Heart left ventricle (tissue), 16 donors: ENCODE data around the gene TRPM3. TPM values are rescaled to one million over a fixed set of nuclear protein-coding genes. Genes with fewer than 3 reads are reported as not detected.
A peak's percentile ranks its signal among the peaks of the same experiment; 100 is the strongest.
"Not testable (repeated sequence)": the region's sequence is repeated elsewhere in the genome, so short reads cannot be mapped to it uniquely, and the experiment has no call there.

ENCODE experiments used
- ATAC-seq, 4 donors: fragments of 200-7000 bp; cut with Tn5 transposase; one replicate each; pipeline ENCODE4 v1.9.1; 2020 to 2022; ENCODE audit warnings: moderate library complexity in 4 of 4, mild to moderate bottlenecking in 3 of 4, moderate number of reproducible peaks in 1 of 4
- DNase-seq, 5 donors: peaks; one replicate each; pipeline ENCODE4 v3.0.0-alpha.2; 2020
- H3K27ac ChIP-seq, 12 donors: fragments of 200-600 bp; sonication (generic) in 4 of 12; one replicate each; pipeline versions ENCODE4 v1.5.0 to v1.8.0; 2016 to 2022; ENCODE audit warnings: mild to moderate bottlenecking in 2 of 12
- H3K27me3 ChIP-seq, 9 donors: fragments of 200-600 bp; sonication (generic) in 2 of 9; one replicate each; pipeline versions ENCODE4 v1.5.1 to v1.8.0; 2016 to 2022; ENCODE audit warnings: mild to moderate bottlenecking in 3 of 9
- H3K36me3 ChIP-seq, 9 donors: fragments of 200-600 bp; sonication (generic) in 2 of 9; one replicate each; pipeline versions ENCODE4 v1.5.0 to v1.8.0; 2018 to 2022; ENCODE audit warnings: mild to moderate bottlenecking in 2 of 9
- H3K4me1 ChIP-seq, 12 donors: fragments of 200-600 bp; sonication (generic) in 4 of 12; one replicate each; pipeline versions ENCODE4 v1.5.0 to v1.8.0; 2016 to 2022; ENCODE audit warnings: mild to moderate bottlenecking in 3 of 12
- H3K4me3 ChIP-seq, 12 donors: fragments of 200-600 bp; sonication (generic) in 4 of 12; one replicate each; pipeline versions ENCODE4 v1.5.0 to v1.8.0; 2017 to 2022; ENCODE audit warnings: mild to moderate bottlenecking in 9 of 12, moderate library complexity in 4 of 12
- H3K9me3 ChIP-seq, 12 donors: fragments of 200-600 bp; sonication (generic) in 4 of 12; one replicate each; pipeline versions ENCODE4 v1.5.0 to v1.8.0; 2016 to 2022; ENCODE audit warnings: mild to moderate bottlenecking in 1 of 12
- POLR2A ChIP-seq, 2 donors: fragments of 450-650 bp; IDR thresholded peaks; one replicate each; pipeline ENCODE4 v1.6.1; 2017; ENCODE audit warnings: antibody characterized with exemption in 2 of 2, mild to moderate bottlenecking in 2 of 2, moderate library complexity in 2 of 2
- WGBS, 4 donors: extraction: QIAGEN DNeasy Blood & Tissue Kit in 2 of 4; methylation state at CpG; one replicate each; pipeline versions ENCODE4 v1.1.5 to v1.1.7; 2013 to 2018; 5-methylcytosine and 5-hydroxymethylcytosine counted together
- intact Hi-C, 10 donors: fragments of 100-400 bp; cut with DNase I; formaldehyde crosslinking; loops; one replicate each; pipeline versions ENCODE4 v1.11.1 to v1.14.2; 2022
- polyA plus RNA-seq, 2 donors: library from polyadenylated mRNA; stranded (reverse); fragments of 200-250 nt; gene quantifications; one replicate each; pipeline ENCODE4 v1.2.3, GENCODE V29; 2013
- total RNA-seq, 9 donors: library from RNA; depleted of rRNA in 2 of 9; stranded (reverse); fragments of >200 nt in 2 of 9; fragmentation: NEBNext Ultra II Directional in 3 of 9; extraction: Animal tissue kit (Norgen Biotek cat#: 25700) in 3 of 9; gene quantifications; one replicate each; pipeline versions ENCODE4 v1.1.0 to v1.2.4, GENCODE V29; 2016 to 2023
- TF ChIP-seq, protein P1 (sequence below), 12 donors: fragments of 200-600 bp; sonication (generic) in 4 of 12; IDR thresholded peaks; one replicate each; pipeline versions ENCODE4 v1.5.0 to v1.8.0; 2018 to 2022; ENCODE audit warnings: antibody characterized with exemption in 12 of 12, mild to moderate bottlenecking in 5 of 12
- donor health status: ischemic (EF 13 %, LVEDD 7.1; RV severe dilation, severe dysfunction).
- donor health status: healthy with polysubstance abuse.
- donor health status: DM: no; HTN: yes; CAD: no.
- donor health status: DM: no; HTN: no; CAD: no.
- donor health status: ischemic (EF 25% LVEDD 6.9; RV normal size, moderate dysfunction).
- donor health status: ischemic (EF 25% LVEDD 5.7; RV mildly dilated, moderate dysfunction).
- donor health status: healthy.
- donor health status: DM: yes; HTN: yes; CAD: no.
- donor health status: ischemic (EF 35%, LVEDD 5.7; RV mildly dilated, moderate dysfunction).
- donor health status: nonischemic (EF 11% LVEDD 7.7; RV severe dilation, severe dysfunction).
- donor health status: DM: yes; HTN: yes; CAD: no.
- donor health status: PGD.
- donor health status: ischemic (EF 29% LVEDD 5.4; RV normal size, mild dysfunction).
- donor health status: nonischemic (EF 23%, LVEDD 6.1; RV moderate dilation, normal function).

The TRPM3 gene
- total and polyA plus RNA-seq, 11 donors = 0.02 to 0.91 (median 0.10) TPM; not detected in 1

- intact Hi-C loops = loop anchor here in 2 of 10 donors (5.0 to 10.0 kb wide), 2 partner anchors 289 to 612 kb away; no protein-coding TSS in a partner anchor
- Histone ChIP-seq H3K4me1 (no peaks in the 10 kb centered on the region), H3K9me3 (no peaks in the 10 kb centered on the region), H3K27ac (no peak overlapping the region), H3K27me3 (no peaks in the 10 kb centered on the region), H3K36me3 (no peaks in the 10 kb centered on the region), H3K4me3 (no peak overlapping the region)
- 66 to 84% (median 73%) methylated on average over 3 of the region's 3 CpGs for WGBS, 4 donors
- TF ChIP-seq, protein P1, sequence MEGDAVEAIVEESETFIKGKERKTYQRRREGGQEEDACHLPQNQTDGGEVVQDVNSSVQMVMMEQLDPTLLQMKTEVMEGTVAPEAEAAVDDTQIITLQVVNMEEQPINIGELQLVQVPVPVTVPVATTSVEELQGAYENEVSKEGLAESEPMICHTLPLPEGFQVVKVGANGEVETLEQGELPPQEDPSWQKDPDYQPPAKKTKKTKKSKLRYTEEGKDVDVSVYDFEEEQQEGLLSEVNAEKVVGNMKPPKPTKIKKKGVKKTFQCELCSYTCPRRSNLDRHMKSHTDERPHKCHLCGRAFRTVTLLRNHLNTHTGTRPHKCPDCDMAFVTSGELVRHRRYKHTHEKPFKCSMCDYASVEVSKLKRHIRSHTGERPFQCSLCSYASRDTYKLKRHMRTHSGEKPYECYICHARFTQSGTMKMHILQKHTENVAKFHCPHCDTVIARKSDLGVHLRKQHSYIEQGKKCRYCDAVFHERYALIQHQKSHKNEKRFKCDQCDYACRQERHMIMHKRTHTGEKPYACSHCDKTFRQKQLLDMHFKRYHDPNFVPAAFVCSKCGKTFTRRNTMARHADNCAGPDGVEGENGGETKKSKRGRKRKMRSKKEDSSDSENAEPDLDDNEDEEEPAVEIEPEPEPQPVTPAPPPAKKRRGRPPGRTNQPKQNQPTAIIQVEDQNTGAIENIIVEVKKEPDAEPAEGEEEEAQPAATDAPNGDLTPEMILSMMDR (IDR thresholded peaks at IDR 0.05) = no peak
- no peak for TF ChIP-seq POLR2A (IDR thresholded peaks at IDR 0.05)
- ATAC-seq (no peak), DNase-seq (no peak)
Observed at GRCh38 chr9:70635790-70636189, 485.6 kb downstream of the TRPM3 start.

- no peaks in the 10 kb centered on the region for H3K9me3 ChIP-seq
- H3K4me3 ChIP-seq = no peak overlapping the region
- intact Hi-C loops = loop anchor here in 2 of 10 donors (5.0 to 10.0 kb wide), 2 partner anchors 290 to 613 kb away; no protein-coding TSS in a partner anchor
- TF ChIP-seq, protein P1 (IDR thresholded peaks at IDR 0.05) = no peak
- no peak for TF ChIP-seq POLR2A (IDR thresholded peaks at IDR 0.05)
- H3K27me3 ChIP-seq = no peaks in the 10 kb centered on the region
- ATAC-seq (no peak), DNase-seq (no peak)
- no peak overlapping the region for H3K27ac ChIP-seq
- 78 to 88% (median 83%) methylated on average over 4 of the region's 4 CpGs for WGBS, 4 donors
- H3K4me1 ChIP-seq = no peaks in the 10 kb centered on the region
- H3K36me3 ChIP-seq = no peaks in the 10 kb centered on the region
Observed at GRCh38 chr9:70634696-70635095, 486.7 kb downstream of the TRPM3 start.

DNA sequence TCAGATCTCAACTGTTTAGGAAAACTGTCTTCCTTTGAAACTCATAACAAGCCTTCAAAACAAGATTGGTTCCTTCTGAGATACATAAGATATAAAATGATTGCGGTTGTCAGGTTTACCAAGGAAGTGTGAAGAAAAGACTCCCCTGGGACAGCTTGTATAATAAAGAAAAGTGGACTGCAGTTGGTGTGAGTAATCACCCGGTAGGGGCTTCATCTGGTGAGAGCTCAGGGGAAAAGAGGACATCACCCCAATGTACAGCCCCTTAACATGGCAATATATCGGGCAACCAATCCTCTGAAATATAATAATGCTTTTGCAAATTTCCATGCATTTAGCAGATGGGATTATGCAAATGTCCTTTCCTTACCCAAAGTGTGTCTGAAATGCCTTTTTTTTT lies 490.4 kb downstream of the TRPM3 start:
- H3K4me1 ChIP-seq = no peaks in the 10 kb centered on the region
- WGBS, 4 donors = 83 to 87% (median 85%) methylated on average over 3 of the region's 3 CpGs
- H3K36me3 ChIP-seq = no peaks in the 10 kb centered on the region
- no peaks in the 10 kb centered on the region for H3K9me3 ChIP-seq
- DNase-seq (no peak), ATAC-seq (no peak)
- no peak overlapping the region for H3K4me3 ChIP-seq
- no peak for TF ChIP-seq POLR2A (IDR thresholded peaks at IDR 0.05)
- TF ChIP-seq, protein P1 (IDR thresholded peaks at IDR 0.05) = no peak
- no peaks in the 10 kb centered on the region for H3K27me3 ChIP-seq
- no peak overlapping the region for H3K27ac ChIP-seq
- intact Hi-C loops = loop anchor here in 2 of 10 donors (10.0 kb wide), 1 partner anchor 294 kb away; no protein-coding TSS in a partner anchor

- H3K27ac ChIP-seq, H3K27me3 ChIP-seq, DNase-seq, ATAC-seq, intact Hi-C loops, H3K4me1 ChIP-seq, H3K9me3 ChIP-seq, H3K4me3 ChIP-seq, H3K36me3 ChIP-seq: not testable (repeated sequence)
- 57 to 65% (median 60%) methylated on average over 15 of the region's 15 CpGs for WGBS, 4 donors
- TF ChIP-seq, protein P1 (IDR thresholded peaks at IDR 0.05) = peak in 5 of 12 donors; percentile 19 to 29 (median 21)
Observed at GRCh38 chr9:70629080-70629685, 492.2 kb downstream of the TRPM3 start.
